GM21528 (cell line): ENCODE results near the gene MYO16.

Experiments
- ATAC-seq: cut with Tn5 transposase; IDR thresholded peaks from one replicate; pipeline ENCODE4 v1.9.1; 2021; ENCODE audit warnings: mild to moderate bottlenecking, moderate library complexity; ENCODE audit not compliant: unreplicated experiment, low FRiP score

Gene MYO16

DNA sequence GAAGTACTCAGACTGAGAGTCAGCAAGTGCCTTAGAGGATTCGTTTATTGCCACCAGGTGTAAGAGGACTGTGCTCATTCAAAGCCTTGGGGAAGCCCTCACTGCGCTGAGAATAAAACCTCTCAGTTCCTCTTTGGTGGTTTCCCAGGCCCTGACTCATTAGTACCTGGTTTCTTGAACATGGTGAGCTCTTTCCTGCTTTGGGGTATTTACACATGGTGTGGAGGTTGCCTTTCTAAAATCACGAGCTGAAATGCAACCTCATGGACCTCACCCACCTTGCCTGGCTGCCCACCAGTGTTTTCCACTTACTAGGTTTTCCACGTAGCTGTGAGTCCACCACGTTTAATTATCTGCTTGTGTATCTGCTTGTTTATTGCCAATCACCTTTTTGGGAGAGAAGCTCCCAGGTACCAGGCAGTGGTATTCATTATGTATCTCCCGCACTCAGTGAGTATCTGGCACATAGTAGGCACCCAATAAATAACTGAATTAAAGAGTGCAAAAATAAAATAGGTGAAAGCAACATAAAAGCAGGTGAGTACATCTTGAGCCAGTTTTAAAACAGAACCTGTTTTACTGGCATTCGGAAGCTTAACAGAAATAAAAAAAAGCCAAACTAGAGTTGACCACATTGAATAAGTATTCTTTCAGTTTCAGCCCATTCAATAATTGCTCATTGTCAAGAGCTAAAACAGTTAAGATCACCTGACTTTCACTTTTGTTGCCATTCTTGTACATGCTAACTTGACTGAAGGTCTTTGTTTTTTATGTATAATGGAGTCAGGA lies 533.0 kb downstream of the MYO16 start:
- peak; percentile 86 for ATAC-seq

DNA sequence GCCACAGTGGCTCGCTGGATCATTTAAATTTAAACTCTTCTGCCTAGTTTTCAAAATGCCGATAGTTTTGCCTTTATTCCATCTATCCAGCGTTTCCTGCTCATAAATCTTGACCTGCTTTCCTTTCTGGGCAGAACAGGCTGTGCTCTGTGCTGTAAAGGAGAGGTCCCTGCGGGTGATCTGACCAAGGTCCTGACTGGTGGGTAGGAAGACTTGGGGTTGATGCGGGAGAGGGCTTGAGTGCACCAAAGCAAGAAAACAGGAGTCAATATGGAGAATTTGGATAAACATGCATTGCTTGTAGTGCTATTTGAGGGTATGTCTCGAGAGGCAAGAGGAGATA lies 533.6 kb downstream of the MYO16 start:
- ATAC-seq = peak; percentile 8

DNA sequence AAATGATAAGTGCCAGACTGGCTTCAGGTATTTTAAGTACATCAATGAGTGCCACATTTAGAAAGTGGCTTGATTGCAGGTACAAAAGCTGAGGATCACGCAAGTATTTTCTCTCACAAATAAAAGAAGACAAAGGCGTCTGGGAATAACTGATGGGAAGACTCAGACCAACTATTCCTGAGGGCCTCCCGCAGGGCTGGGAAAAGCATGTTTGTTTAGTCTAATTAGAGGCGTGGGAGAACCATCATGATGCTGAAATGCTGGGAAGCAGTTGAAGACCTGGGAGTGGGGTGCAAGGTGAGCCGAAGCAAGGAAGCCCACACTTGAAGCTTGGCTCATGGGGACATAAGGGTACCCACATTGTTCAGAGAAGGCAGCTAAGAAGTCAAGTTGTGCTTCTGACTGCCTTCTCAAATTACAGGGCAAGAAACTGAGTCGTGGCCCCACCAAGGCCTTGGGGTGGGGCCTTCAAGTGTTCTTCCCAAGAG lies 536.0 kb downstream of the MYO16 start:
- no peak for ATAC-seq

- peak; percentile 22 for ATAC-seq
These were observed 537.4 kb downstream of the MYO16 start for GRCh38 chr13:109166804-109167203.

DNA sequence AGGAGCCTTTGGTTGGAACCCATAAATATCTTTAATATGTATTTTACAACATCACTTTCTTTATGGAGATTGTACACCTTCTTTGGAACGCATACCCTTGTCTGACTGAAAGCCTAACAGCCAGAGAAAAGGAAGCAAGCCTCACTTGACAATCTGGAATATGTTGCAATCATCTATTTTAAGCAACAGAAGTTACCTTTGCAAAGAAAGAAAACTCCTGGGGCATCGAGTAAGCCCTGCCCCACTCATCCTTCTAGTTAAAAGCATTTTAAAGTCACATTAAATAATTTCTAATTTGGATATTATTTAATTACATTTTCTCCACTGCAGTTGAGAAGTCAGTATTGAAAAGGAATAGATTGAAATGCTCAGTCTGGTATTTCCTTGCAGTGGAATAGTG lies 542.7 kb downstream of the MYO16 start:
- ATAC-seq = no peak

DNA sequence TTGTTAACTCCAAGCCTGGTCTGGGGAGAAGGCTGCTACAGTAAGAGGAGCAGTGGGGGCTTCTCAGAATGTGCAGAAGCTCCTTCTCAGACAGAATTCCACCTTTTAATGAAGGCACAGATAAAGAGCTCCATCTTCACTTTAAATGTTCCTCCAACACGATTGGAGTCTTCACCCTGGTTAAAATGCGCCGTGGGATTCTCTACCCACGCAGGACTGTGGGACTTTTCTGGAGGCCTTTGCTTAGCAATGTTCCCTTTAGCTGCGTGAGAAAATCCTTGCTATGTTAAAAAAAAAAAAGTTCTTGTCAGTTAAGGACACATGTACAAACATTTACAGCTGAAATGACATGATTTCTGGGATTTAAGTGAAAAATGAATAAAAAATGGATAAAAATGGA lies 546.3 kb downstream of the MYO16 start:
- no peak for ATAC-seq

DNA sequence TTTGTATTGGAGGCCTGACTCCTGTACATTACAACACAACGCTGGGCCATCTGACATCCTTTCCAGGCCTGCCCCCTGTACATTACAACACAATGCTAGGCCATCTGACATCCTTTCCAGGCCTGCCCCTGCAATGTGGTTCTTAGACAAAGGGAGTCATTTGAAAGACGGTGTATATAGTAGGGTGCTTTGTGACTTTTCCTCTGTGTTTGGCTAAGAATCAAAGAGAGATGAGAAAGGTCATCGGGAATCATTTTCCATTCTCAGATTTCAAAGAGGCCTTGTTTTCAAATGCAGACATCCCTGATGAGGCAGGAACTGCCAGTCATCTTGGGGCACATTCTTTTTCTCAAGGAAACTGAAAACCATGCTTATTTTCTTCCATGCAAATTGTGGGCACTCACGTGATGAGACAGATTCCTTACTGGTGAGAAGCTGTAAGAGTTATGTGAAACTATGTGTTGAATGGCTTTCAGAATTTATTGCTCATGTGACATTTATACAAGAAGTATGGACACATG lies 551.6 kb downstream of the MYO16 start:
- no peak for ATAC-seq

- ATAC-seq = no peak
These were observed 553.5 kb downstream of the MYO16 start for GRCh38 chr13:109182777-109183465.

DNA sequence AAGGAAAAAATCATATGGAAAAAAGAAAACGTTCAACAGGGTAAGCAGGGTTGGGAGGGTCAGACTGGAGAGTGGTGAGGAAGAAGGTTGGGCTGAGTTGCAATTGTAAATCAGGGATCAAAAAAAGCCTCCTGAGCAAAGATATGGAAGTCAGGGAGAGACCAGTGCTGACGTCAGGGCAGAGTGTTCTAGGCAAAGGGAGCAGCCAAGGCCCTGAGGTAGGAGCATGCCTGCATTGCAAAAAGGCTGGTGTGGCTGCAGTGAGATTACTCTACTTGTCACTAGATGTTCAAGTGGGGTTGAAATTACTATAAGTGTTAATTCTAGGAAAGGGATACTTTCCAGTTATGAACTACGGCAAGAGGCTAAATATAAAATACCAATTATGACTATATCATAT lies 562.0 kb downstream of the MYO16 start:
- no peak for ATAC-seq

GRCh38 chr13:109192306-109192705 lies 562.9 kb downstream of the MYO16 start:
- ATAC-seq = no peak

GRCh38 chr13:109196948-109197347 lies 567.5 kb downstream of the MYO16 start:
- ATAC-seq = no peak

- ATAC-seq = no peak
These were observed 569.2 kb downstream of the MYO16 start for GRCh38 chr13:109198585-109198984.

DNA sequence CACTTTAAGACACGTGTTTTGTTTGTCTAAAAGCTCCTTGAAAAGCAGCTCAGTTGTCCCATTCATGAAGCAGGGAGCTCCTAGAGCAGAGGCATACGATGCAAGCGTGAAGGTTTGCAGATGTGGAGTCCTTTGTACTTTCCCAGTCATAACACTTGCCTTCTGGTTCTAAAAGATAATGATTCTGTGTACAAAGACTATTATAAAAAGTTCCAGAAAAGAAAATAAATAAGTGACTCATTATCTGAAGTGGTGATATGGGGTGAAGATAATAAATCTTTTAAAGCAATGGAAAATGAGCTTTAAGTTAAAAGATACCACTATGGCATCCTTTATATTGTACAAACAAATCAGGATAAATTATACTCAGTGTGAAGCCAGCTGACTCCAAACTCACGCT lies 569.9 kb downstream of the MYO16 start:
- no peak for ATAC-seq

DNA sequence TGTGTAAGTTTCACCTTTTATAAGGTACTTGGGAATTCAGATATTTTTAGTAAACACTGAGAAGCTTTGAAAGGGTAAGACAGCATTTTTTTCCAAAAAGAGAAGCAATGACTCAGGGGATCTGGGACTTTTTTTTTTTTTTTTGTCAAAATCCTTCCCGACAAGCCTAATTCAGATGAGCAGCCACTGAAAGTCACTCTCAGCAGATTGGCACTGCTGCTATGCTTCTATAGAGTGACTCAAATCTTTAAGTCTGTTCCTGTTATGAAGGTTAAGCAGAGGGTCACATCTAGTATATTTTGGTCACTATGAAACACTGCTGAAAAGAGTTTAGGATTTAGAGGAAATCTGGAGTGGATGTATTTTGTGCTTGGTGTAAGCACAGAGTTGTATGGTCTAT lies 571.1 kb downstream of the MYO16 start:
- no peak for ATAC-seq

- ATAC-seq = no peak
These were observed 574.2 kb downstream of the MYO16 start for GRCh38 chr13:109203587-109203986.

GRCh38 chr13:109204252-109204651 lies 574.8 kb downstream of the MYO16 start:
- no peak for ATAC-seq

DNA sequence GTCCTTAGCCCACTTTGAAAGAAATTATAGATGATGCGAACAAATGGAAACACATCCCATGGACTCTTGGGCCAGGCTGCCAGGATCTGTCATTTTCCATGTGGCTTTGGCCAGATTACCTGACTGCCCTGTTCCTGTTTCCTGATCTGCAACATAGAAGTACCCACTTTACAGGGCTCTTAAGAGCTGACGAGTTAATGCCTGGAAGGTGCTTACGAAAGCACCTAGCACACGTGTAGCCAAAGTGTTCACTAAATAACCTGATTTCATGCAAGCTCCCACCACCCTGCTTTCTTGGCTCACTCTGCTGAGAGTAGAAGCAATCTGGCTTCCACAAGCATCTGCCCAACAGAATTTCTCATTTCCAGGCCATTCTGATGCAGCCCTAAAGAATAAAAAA lies 575.2 kb downstream of the MYO16 start:
- no peak for ATAC-seq

DNA sequence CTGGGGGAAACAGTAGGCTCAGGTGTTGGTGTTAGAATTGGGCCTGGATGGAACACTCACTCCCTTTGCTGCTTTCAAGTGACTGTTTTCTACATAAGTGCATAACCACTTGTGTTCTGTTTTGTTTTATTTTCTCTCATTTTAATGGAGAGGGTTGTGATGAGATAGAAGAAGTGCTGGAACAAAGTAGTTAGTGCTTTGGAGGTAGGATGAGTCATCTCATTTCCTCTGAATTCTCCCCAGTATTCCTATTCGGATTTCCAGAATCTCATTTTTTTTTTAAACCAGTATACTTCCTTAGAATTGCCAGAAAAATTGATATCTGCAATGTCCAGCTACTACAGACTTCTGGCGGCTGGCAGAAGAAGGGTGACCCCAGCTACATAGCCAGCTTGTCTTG lies 575.9 kb downstream of the MYO16 start:
- no peak for ATAC-seq

- no peak for ATAC-seq
These were observed 577.2 kb downstream of the MYO16 start for GRCh38 chr13:109206616-109207015.

DNA sequence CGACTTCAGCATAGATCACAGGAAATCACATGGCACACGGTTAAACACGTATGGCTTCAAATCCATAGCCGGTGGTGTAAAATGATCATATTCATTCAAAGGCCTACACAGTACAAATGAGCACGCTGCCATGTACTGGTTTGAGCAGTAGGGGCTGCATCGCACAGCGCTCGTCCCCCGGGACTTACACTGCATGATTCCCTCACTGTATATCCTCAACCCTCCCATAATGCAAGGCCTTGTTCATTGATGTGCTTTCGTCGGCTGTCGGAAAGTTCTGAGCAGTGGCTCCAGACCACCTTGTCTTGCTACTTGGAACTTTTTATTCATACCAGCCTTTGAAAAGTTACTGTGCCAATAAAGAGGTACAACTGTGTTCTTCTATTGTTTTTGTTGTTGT lies 578.2 kb downstream of the MYO16 start:
- ATAC-seq = no peak

DNA sequence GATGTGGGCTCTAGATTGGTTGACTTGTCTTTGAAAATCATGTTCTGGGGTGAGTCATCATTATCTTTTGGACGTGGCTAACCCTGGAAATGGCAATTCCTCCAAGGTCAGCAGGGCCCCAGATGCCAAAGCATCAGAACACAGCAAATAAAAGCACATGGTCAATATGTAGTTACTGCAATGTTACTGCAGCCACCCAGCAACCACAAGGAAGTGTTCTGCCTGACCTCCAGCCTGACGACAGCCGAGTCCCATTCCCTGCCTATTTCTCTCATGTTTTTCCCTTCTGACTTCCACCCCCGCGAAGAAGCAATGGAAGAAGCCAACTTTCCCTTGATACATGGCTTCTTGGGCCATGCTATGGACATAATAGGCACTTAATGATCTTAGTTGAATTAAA lies 579.1 kb downstream of the MYO16 start:
- no peak for ATAC-seq

DNA sequence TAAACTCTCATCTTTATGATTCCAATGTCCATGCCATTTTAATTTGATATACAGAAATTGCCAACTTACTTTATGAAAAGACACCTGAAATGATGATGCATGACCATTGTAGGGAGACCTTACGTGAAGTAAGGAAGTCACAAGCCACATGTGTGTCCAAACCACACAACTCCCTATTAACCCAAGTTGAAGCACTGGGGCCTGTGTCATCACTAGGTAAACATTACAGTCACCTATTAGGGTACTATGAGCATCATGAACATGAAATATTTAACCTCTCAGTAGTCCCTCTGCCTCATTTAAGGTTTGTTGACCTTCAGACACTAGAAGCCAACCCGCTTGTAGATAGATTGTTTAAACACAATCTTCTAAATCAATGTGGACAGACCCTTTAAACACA lies 580.1 kb downstream of the MYO16 start:
- no peak for ATAC-seq
